NCI-H2196 treated with DMSO at 0.1 percent for 48 hours (cell line): Measurements from ENCODE around the gene CACNG4.

Experiments
- DNase-seq: peaks from one replicate; lab custom pipeline; 2025; ENCODE audit not compliant: unreplicated experiment; lab: John Stamatoyannopoulos, UW

The CACNG4 gene

DNA sequence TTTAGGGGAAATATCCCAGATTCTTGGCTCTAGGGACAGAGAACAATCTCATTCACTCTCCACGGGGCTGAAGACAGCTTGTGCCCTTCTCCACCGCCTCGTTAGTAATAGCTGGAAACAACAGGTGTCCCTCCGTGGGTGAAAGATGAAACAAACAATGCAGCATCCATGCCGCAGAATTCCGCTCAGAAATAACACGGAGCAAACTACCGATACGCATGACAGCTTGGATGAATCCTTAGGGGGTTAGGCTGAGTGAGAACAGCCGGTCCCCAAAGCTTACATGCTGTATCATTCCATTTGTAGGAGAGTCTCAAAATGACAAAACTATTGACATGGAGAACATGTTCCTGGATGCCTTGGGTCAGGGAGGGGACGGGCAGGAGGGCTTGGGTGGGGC is 50.5 kb downstream of the CACNG4 start:
- DNase-seq = no peak

- no peak for DNase-seq
These were observed 51.7 kb downstream of the CACNG4 start for GRCh38 chr17:67016039-67016762.

DNA sequence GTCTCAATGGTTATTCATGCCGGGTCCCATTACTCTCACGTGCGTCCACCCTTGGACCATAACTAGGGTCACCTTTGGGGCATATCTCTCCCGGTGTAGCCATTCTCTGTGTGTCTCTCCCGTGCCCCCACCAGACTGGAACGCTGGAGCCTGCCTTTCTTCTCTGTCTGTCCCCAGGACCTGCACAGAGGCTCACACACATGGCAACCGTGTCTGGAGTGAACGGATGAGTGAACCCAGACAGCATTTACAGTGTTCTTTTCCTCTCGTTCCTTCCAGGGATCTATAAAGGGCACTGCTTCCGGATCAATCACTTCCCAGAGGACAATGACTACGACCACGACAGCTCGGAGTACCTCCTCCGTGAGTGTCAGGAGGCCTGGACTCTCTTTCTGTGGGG is 53.4 kb downstream of the CACNG4 start:
- DNase-seq = no peak

GRCh38 chr17:67018471-67019434 is 54.2 kb downstream of the CACNG4 start:
- DNase-seq = no peak

DNA sequence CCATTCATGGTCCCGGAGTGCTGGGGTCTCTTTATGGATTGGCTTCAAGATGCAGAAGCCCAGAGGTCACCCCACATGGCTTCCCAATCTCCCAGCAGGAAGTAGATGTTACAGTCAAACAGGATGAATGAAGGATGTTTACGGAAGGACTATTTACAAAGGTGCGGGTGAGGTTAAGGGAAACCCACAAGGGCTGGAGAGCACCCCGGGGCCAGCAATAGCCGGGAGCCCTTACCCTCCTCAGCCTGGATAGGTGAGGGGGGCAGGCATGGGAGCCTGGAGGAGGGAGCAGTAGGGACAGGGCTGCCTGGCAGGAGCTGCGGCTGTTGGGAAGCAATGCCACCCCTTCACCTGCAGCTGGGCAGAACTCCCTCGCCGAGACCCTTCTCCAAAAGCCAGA is 55.3 kb downstream of the CACNG4 start:
- no peak for DNase-seq

DNA sequence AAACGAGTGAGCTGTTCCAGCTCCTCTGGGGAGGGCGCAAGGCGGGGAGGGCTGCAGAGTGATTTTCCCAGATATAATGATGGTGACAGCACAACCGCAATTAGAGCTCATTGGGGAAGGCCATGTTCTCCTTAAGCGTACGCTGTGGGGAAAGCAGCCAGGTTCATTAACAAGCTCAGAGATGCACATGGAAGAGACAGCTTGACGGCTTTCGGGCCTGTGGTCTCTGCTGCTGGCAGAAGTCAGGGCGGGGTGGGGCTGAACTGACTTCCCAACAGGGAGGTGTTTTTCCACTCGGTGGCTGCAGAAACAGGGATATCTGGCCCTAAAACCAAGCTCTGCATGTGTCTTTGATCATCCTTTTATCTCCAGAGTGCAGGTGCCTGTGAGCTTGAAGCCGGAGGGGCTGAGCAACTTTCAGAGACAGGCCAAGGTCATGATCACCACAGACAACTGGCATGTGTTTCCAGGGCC is 55.8 kb downstream of the CACNG4 start:
- no peak for DNase-seq

DNA sequence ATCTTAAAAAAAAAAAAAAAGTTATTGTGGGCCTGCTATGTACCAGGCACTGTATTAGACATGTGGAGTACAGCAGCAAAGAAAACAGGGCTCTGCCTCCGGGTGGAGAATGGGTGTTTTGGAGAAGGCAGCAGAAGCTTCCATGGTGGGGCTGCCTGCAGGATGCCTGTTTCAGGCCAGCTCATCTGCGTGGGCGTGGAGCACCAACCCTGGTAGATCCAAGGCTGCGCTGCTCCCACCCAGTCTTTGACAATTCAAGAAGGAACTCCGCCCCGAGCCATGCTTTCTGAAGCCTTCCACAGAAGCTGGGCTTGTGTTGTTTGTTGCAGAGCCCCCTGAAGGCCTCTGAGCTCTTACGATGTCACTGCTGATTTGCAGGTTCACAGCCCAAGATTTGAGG is 56.7 kb downstream of the CACNG4 start:
- no peak for DNase-seq

DNA sequence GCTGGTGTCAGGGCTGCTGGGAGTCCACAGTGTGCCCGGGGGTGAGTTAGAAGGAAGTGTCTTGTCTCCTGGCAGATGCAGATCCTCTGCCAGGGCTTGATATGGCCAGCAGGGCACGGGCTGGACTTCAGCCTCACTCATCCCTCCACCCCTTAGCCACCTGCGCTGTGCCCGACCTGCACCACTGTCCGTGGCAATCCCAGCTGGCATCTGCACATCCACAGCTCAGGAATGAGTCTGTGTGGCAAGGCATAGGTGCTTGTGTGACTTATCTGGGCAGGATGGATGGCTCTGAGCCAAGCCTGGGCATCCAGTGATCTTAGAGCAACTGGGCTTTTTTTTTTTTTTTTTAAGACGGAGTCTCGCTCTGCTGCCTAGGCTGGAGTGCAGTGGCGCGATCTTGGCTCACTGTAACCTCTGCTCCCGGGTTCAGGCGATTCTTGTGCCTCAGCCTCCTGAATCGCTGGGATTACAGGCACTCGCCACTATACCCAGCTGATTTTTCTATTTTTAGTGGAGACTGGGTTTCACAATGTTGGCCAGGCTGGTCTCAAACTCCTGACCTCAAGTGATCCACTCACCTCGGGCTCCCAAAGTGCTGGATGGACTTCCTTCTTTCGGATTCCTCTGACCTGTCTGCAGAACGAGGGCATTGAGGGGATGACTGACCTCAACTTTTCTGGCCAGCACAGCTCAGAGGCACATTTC is 57.4 kb downstream of the CACNG4 start:
- no peak for DNase-seq

- no peak for DNase-seq
These were observed 57.9 kb downstream of the CACNG4 start for GRCh38 chr17:67022451-67022810.

DNA sequence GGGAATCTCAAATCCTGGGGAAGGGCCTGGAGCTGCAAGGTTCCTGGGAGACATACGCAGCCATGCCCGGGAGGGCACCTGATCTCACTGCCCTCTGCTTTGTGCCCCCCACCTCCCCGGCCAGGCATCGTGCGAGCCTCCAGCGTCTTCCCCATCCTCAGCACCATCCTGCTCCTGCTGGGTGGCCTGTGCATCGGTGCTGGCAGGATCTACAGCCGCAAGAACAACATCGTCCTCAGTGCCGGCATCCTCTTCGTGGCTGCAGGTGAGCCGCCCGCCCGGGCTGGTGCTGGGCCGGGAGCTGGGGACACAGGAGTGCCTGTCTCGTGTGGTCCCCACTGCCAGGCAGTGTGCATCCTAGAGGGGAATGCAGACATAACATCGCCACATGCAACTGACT is 60.2 kb downstream of the CACNG4 start:
- DNase-seq = no peak

DNA sequence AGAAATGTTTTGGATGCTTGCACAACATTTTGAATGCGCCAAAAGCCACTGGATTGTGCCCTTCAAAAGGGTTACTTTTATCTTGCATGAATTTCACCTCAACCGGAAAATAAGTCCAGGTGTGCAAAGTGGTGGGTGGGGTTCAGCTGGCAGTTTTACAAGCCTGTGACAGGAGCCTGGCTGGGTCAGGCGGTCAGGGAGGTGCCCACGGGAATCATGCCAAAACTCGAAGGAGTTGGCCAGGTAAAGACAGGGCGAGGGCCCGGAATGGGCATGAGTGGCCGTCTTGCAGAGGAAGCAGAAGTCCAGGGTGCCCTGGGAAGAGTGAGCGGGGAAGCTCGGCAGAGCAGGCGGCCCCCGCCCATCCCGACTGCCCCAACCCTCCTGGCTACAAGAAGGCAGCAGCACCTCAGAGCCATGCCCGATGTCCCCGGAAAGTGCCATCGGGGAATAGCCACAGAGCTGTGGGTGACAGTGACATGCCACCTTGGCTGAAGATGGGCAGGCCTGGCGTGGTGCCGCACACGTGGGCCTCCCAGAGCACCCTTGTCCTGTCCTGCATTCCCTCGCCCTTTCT is 60.8 kb downstream of the CACNG4 start:
- no peak for DNase-seq

GRCh38 chr17:67026341-67026740 is 61.8 kb downstream of the CACNG4 start:
- DNase-seq = no peak

DNA sequence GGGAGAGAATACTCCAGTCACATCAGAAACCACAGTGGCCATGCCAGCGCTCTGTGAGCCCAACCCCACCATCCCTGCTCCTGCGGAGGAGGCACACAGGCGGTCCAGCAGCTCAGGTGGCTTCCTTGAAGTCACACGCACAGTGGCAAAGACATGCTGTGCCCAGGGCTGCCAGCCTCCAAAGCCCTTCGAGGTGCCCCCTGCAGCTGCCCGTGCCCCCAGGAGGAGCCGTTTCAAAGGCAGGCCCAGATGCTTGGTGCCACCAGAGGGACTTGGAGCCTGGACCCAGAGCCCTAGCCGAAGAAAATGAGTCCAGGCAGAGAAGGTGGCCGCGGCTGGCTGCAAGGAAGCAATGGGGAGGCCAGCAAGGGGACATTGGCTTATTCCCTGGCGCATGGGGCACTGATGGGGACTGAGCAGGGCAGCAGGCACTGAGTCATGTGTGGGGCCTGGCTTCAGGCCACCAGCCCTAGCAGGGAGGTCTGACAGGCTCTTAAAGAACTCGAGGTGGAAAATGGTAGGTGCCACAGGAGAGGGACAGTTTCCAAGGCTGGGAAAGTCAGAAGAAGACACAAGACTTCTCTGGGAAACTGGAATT is 62.6 kb downstream of the CACNG4 start:
- no peak for DNase-seq

DNA sequence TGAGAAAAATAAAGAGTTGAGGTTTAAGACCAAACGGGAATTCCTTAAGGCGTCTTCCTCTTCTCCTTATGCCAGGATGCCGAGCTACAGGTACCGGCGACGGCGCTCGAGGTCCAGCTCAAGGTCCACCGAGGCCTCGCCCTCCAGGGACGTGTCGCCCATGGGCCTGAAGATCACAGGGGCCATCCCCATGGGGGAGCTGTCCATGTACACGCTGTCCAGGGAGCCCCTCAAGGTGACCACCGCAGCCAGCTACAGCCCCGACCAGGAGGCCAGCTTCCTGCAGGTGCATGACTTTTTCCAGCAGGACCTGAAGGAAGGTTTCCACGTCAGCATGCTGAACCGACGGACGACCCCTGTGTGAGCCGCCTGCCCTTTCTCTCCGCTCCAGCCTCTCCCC is 66.1 kb downstream of the CACNG4 start:
- DNase-seq = no peak

GRCh38 chr17:67032382-67032781 is 67.9 kb downstream of the CACNG4 start:
- DNase-seq = no peak

GRCh38 chr17:67032985-67033384 is 68.5 kb downstream of the CACNG4 start:
- no peak for DNase-seq

DNA sequence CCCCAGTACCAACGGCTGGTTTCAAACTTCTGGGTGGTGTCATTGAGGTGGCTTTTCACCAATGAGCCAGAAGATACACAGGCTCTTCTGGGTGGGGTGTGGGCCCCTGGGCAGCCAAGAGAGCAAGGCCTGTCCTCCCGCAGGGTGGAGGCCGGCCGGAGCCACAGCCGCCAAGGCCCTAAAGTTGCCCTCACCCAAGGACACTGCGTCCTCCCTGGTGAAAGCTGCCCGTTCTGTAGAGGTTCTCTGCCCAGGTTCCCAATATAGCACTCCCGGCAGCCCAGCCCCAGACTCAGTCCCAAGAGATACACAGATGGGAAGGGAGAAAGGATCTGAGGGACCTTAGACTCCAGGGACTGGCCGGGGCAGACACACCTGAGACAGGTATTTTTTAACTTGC is 69.1 kb downstream of the CACNG4 start:
- DNase-seq = no peak

GRCh38 chr17:67035131-67036083 is 70.9 kb downstream of the CACNG4 start:
- DNase-seq = no peak

DNA sequence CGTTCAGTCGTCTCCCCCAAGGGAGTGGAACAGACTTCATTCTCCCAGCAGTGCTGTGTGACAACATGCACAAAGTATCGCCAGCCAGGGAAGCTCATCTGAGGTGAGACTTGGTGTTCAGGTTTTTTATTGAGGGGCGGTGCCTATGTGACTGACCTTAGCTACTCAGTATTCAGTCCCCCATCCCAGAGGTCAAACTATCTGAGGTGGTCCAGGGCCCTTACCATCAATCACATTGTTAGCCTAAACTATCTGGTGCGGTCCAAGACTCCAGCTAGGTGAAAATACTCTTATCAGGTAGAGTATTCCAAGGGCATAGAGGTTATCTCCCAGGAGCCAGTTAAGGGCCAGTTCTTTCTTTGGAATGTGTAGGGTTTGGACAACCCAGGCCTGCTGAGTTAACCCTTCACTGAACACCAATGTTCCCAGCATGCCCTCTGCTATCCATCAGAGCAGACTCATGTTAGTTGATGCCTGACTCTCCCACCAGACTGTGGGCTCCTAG is 74.4 kb downstream of the CACNG4 start:
- DNase-seq = no peak

DNA sequence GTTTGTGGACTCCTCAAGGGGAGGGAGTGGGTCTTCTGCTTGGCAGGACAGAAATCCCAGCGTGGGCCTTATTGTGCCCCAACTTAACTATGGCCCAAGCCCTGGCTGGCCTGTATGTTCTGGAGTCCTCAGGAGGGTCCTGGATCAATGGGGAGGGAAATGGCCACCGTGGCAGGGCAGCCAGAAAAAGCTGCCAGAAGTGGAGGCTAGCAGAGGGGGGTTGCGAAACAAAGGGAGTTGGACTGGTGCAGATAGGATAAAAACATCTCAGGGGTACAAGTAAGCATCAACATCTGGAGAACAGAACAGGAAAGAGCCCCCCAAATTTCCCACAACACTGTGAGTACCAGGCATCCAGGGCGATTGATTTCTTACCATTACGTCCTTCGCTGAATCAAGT is 76.1 kb downstream of the CACNG4 start:
- no peak for DNase-seq
